ENCODE measurements around the gene KRT7.

The KRT7 gene

DNA sequence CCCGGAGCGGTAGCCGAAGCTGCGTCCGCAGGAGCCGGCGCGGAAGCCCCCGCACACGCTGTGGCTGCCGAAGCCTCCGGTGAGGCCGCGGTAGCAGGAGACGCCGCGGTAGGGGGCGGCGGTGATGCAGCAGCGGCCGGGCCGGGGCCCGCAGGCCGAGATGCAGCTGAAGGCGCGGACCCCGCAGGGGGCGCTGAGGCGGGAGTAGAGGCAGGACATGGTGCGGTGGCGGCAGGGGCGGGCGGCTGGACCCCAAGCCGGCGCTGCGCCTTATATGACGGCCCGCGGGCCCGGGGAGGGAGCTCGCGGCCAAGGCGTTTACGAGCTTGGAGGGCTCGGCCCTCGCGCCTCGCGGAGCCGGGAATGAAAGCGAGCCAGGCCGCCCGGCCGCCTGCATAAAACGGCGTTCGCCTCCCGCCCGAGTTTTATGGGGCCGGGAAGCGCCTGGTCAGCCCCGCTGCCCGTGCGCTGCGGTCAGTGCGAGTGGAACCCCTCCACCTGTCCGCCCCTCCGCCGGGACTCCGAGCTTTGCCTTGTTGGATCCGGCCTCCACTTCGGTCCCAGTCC, 25.4 kb downstream of the KRT7 start:
- peak; percentile 58 for DNase-seq

DNA sequence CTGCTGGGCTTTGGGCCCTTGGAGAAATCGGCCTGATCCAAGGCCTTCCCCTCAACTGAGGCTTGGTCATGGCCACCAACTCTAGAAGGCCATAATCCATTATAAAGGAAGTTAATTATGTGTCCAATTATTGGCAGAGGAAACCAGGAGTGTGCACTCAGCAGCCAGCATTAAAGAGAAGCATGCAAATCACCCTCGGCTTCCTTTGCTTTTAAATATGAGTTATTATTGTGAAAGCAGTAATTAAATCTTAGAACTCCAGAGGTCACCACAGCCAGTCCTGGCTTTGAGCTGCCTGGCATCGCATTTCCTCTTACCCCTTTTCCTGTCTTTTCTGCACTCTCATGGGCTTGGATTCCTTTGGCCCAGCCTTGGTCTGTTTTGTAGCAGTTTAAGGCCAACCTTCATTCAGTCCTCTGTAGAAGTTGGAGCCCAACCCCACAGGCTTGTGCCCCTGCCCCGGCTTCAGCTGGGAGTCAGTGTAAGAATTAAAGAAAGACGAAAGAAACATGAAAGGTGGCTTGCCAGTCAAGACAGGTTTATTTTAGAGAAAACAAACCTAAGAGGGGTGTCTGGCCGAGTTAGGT, 26.7 kb downstream of the KRT7 start:
- DNase-seq: peak; percentile 12

DNA sequence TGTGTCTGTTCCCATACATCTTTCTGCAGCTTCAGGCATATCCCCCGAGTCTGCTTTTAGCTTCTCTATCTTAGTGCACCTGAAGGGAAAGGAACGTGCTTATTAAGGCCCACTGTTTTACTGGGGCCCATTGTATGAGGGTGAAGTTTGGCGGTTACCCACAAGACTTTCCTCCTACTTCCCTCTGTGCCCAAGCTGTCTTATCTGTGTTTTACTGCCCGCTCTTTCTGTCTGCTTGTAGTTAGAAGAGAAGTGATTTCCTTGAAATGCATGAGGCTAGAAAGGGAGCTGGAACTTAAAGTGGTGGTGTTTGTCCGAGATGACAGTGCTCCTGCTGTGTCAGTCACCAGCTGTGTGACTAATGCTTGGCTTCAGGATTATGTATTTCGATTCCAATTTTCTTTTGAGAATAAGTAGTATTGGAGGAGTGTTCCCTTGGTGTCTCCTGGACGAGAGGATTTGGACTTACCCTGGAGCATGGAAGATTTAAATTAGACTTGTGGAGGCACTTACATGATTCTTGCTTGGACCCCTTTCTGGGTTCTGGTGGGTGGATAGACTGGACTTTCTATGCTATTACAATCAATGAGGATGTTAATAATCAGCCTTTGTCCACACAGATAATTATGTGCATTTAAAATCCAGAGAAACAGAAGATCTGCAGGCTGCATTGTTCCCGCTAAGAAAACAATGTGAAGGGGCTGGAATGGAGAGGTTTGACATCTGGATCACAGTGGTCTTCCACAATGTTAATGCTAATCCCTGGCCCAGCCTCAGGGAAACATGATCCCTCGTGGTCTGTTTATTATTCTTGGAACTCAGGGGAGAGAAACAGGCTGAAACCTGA, 27.5 kb downstream of the KRT7 start:
- DNase-seq: no peak

DNA sequence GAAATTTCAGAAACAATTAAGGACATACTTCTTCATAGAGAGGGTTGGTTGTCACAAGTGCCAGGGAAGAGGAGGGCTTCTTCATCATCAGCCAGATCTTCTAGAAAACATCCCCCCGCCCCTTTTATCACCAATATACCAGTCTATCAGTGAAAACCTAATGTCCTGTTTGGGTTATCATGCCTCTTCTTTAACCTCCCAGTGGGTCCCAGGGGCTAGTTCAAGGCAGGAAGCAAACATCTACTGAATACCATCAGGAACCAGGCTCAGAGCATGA, 28.1 kb downstream of the KRT7 start:
- DNase-seq: no peak

DNA sequence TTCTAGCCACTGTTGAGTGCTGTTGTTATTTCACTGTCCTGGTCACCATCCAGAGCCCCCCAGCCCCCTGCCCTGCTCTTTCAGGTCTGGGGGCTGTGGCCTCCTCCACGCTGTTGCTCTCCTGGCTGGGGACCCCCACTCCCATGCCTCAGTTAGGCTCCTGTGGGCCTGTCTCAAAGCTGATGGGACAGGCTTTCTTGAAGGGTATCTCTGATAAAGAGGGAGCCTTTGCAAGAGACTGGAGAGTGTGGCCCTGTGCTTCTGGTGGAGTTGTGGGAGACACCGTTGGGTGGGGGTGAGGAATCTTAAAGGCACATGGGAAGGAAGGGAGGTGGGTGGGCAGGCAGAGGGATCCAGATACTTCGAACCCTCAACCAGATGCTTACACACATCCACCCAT, 29.2 kb downstream of the KRT7 start:
- DNase-seq: no peak

DNA sequence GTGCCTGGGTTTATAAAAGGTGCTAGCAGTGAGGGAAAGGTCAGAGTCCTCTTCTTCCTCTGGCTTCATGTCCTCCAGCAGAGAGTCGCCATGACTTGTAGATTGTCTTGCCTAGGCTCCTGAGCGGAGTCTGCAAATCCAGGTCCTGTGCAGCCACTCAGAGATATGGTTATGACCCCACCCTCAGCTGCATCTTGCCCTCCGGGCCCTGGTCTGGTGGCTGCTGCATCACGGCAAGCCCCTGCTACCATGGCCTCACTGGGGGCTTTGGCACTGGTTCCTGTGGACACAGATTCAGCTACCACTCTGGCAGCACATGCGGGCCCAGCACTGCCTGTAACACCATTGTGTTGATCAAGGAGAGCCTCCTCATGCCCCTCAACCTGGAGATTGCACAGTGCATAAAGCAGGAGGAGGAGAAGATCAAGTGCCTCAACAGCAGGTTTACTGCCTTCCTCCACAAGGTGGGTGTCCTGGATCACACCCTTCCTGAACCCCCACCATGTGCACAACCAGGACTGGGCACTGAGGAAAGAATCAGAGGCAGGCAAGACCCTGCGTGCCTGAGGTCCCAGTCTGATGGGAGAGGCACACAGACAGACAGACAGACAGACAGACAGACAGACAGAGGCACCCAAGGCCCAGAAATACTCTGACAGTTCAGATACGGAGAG, 30.9 kb downstream of the KRT7 start:
- no peak for DNase-seq

DNA sequence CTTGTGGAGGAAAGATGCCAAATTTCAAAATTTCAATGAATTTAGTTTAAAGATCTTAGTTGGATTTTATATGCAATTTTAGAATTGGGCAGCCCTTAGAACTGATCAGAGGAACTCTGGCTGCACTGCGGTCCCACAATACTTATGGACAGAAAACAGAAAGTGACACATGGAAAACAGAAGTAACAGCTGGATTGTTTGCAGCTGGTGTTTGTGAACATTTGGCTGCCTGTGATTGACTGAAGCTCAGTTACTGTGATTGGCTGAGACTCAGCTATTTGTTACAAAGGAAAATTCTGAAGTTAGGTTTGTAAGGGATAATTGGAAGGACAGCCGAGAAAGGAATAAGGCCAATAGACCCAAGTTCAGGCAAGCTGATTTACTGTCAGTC, 31.4 kb downstream of the KRT7 start:
- no peak for DNase-seq

DNA sequence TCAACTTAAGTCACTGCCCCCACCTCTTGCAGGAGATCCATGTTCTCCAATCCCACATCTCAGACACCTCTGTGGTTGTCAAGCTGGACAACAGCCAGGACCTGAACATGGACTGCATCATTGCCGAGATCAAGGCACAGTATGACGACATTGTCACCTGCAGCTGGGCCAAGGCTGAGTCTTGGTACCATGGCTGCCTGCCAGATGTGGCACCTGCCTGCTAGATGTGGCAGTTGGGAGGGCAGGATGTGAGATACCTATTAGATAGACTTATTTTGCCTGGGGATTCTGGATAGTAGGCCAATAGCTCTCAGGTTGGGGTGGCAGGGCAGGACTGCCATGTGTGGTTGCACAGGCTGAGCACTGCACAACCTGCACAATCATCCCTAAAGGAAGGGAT, 33.5 kb downstream of the KRT7 start:
- no peak for DNase-seq

DNA sequence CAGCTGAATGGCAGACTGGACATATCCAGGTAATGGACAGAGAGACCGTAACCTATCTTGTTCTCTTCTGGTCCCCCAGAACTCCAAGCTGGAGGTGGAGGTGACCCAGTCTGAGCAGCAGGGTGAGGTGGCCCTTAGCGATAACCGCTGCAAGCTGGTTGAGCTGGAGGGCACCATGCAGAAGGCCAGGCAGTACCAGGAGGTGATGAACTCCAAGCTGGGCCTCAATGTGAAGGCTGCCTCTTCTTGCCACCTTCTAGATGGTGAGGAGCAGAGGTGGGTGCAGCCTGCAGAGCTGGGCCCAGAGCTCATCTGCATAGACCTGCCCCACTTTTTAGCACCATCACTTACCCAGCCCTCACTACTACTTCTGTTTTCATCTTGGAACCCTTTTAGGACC, 34.2 kb downstream of the KRT7 start:
- DNase-seq: no peak

DNA sequence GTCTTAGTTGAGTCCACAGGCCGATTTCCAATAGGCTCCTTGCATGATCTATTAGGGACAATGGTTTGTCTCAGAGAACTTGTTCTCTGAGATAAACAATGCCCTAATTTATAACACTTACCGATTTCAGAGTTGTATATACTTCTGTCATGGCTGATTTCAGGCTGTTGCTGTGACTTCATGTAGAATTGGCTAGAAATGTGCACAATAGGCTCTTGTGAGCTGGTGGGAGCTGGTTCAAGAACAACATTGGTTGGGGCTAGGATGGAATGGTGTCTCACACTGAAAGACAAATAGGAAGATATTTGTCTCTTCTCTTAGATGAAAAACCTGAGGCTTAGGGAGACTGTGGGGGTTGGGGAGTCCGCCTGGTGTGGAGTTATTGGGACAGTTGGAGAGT, 34.7 kb downstream of the KRT7 start:
- DNase-seq: no peak

DNA sequence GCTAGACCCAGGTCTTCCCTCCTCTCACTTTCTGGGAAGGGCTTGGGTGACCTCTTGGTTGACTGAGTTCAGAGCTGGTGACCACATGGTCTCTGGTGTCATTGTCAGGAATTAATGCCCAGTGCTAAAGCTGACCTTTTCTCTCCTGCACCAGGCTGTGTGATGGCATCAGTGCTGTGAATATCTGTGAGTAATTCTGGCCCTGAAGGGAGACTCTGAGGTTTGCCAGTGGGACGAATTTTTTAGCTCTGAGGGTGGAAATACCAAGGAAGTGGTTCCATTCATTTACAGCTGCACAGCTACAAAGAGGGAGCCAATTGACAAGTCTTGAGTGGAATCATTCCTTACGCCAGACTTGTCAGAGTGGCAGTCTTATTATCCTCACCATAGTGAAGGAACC, 35.2 kb downstream of the KRT7 start:
- DNase-seq: no peak

DNA sequence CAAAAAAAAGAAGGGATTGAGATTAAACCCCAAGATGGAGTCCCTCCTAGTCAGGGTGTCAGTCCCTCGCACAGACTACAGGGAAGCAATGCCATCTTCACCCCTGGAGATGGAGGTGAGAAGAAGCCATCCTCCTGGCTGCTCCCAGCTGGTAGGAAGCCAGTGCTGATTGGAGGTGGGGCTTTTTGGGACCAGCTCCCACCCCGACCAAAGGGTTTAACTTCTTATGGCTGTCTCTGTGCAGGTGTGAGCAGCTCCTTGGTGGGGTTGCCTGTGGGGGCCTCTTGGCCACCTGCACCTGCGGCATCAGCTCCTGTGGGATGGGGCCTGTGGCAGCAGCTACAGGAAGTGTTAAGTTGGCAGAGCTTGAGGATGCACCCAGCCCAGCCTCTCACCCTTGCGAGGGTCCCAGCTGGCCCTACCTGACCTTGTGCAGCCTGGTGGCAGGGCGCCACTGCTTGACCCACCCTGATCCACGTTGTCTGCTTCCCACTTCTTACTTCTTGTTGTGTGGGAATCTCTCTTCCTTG, 37.6 kb downstream of the KRT7 start:
- DNase-seq: no peak

DNA sequence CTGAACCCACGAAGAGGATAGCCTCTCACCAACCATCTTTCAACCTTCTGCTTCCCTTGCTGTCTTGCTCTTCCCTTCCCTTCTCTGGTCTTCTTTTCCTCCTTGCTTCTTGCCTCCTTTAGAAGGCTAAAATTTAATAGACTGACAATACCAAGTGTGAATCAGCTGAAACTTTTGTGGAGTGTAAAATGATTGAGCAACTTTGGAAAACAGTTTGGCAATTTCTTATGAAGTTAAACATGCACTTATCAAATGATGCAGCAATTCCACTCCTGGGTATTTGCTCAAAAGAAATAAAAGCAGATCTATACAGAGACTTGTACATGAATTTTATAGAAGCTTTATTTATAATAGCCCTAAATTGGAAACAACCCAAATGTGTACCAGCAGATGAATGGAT, 38.1 kb downstream of the KRT7 start:
- no peak for DNase-seq

DNA sequence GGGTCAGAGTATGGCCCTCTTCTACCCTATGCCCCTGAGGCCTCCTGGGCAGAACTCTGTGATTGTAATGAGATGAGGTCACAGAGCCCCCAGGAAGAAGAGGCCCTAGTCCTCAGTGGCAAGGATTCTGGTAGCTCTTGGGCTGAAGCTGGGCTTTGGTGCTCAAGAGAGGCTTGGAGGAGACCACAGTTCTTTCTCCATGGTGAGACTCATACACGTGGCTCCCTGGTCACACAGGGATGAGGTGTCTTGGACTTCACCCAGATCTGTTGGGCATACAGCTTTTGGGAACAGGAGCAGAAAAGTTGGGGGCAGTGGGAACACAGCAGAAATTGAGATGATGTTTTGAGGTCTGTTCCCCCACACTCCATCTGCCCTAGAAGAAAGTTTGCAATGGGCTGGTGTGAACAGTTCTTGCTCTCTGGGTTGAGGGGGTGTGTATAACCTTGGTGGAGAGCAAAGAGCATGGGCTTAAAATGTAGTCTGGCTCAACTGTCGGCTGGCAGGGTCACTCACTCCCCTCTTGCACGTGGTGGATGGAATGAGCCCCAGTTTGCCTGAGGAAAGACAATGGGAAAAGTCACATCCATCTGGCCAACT, 41.6 kb downstream of the KRT7 start, which contains the start of gene KRT86:
Gene KRT86 (plus strand): TSS at position 125 of the 600 bp plus-strand sequence. CDS start 27,272 bp downstream, outside the sequence.
- no peak for DNase-seq

DNA sequence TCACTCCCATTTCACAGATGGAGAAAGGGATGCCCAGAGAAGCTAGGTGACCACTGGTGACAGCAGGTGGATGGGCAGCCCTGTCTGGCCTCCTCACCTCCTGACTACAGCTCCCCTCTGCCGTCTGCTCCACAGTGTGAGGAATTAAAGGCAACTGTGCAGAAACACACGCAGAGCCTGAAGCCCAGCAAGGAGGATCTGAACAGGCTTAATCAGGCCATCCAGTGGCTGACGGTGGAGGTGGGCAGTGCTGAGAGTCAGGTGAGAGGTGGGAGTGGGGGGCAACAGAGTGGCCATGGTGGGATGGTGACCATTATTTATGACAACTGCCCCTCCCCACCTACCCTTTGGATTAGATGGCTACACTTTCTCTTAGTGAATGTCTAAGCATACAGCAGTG, 42.6 kb downstream of the KRT7 start:
- no peak for DNase-seq

DNA sequence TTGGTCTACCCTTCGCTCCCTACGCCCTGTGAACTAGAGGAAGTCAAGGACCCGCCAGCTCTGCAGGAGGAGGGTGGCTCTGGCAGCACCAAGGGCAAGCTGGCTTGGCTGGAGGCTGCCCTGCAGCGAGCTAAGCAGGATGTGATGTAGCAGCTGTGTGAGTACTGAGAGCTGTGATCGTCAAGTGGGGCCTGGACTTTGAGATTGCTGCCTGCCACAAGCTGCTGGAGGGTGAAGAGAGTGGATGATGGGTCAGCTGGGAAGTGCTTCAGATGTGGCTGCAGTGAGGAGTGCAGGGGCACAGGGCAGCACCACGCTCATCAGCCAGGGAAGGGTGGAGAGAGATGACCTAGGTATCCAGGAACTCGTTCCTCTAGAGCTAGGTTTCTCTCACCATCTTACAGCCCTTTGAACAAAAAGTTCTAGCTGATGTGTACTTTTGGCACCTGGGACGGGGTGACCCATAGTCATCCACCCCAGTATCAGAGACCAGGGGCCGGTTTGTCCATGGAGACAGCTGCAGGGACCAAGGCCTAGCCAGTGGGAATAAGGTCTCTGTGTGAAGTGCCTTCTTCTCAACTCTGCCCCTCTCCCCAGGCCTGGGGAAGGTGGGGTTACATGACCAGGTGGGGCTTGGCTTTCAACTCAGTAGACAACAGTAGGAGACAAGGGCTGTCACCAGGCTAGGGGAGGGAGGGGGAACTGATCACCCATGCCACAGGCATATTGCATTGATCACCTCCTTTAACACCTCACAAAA, 44.6 kb downstream of the KRT7 start:
- no peak for DNase-seq

DNA sequence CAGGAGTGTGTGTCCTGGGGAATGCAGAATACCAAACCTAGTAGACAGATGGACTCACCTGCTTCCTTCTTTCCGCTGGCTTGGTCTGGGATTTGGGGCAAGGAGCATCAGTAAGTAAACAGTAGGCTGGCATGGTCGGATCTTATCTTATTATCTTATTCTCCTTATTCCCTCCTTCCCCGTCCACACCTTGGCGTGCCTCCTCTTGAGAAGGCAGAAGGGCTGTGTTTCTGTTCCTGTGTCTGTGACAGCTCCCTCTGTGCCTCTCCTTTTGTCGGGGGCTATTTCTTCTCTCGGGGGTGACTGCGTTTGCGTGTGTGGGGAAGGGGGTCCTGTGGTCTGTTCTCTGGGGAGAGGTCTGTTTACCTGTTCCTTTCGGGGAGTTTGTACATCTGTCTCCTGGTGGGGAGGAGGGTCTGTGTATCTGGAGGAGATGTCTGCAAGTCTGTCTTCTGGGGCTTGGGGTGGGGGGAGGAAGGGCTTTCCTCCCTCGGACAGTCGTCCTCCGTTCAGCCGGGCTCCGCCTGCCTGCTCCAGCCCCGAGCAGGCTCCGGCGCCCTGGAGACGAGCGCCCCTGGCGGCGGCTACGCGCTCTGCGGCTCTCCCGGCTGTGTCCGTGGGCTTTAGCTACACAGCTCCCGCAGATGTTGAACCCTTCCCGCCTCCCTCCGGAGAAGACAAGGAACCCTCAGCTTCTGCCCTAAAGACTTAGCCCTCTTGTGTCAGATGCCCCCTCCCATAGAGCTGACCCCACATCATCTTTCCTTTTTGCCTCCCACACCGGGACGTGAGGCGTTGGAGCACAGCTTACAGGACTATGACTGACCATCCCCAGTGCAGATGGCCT, 45.8 kb downstream of the KRT7 start:
- peak; percentile 84 for DNase-seq

DNA sequence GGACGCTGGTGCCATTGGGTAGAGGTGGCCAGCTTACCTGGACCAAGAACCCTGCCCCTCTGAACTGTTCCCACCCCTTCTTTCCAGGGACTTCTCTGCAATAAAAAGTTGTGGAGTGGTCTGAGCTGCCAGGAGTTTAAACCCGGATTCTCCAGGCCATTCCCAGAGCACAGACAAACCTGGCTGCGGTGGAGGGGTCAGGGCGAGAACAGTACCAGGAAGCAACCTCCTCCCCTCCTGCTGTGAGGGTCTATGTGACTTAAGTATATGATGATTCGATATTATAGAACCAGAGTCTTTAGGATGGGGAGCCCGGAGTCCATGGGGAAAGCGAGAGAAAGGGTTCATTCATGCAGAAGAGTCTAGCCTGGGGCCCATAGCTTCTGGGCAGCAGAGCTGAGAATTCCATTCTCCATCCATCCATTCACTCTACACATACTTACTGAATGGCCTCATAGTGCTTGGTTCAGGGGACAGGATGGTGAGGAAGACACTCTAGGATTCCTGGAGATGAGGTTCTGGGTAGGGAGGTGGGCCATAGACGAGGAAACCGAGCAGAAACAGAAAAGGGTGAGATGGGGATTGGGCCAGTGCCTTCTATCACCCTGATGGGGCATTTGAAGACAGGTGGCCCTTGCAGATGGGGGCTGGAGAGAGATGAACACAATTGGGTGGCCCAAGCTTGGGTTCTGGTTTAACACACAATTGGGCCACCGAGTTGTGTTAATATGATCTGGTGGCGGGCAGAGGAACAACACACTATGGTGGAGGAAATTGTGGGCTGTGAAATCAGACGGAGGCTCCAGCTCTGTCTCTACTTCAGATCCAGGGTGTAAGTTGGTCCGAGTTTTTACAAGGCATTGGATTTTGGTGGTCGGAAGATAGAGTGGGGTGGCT, 46.6 kb downstream of the KRT7 start:
- DNase-seq: no peak

DNA sequence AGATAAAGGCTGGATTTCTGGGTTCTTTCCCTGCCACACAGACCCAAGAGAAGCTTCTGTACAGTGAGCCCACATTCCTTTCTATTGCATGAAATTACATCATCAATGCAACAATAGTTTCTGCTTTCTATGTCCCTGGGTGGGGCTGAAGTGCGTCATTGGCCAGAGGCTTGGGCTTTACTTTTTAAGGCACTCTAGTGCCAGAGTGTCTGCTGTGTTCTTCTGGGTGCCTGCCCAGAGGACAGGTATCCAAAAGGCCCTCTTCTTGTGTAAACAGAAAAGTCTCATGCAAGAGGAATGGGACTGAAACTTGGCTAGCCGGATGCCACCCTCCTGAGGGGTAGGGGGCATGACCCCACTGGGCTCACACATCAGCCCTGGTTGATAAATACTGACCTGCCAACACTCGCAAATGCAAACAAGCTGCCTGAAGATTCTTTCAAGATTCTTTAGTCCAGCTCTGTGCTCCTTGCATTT, 47.3 kb downstream of the KRT7 start:
- DNase-seq: no peak
